Activated CD8-positive, alpha-beta memory T cell treated with anti-CD3 and anti-CD28 coated beads, Interleukin-2, amount 50 U/mL, for 24 hours (primary cell): ENCODE results near the gene TRIM60.
"Not testable (repeated sequence)": the region's sequence is repeated elsewhere in the genome, so short reads cannot be mapped to it uniquely, and the experiment has no call there.

Source experiments
- DNase-seq: peaks from one replicate; pipeline ENCODE4 v3.0.0-alpha.2; 2020; ENCODE audit errors: extremely low read depth

TRIM60 gene

GRCh38 chr4:165053645-165054044, 21.8 kb downstream of the TRIM60 start, which contains the start of gene TRIM75:
Gene TRIM75 (plus strand): TSS chr4:165053866. CDS start chr4:165059148, 5,282 bp downstream.
- DNase-seq: no peak

- DNase-seq: no peak
Measured at GRCh38 chr4:165055601-165056000, 23.8 kb downstream of the TRIM60 start.

GRCh38 chr4:165058666-165059065, 26.9 kb downstream of the TRIM60 start:
- DNase-seq: no peak

GRCh38 chr4:165059386-165059785, 27.6 kb downstream of the TRIM60 start:
- DNase-seq: no peak

GRCh38 chr4:165060938-165061337, 29.1 kb downstream of the TRIM60 start:
- no peak for DNase-seq

GRCh38 chr4:165070560-165070959, 38.8 kb downstream of the TRIM60 start:
- no peak for DNase-seq

- not testable (repeated sequence) for DNase-seq
Measured at GRCh38 chr4:165073346-165073745, 41.5 kb downstream of the TRIM60 start.

- DNase-seq: no peak
Measured at GRCh38 chr4:165077034-165077578, 45.3 kb downstream of the TRIM60 start.

- DNase-seq: no peak
Measured at GRCh38 chr4:165079476-165079875, 47.7 kb downstream of the TRIM60 start.

- DNase-seq: not testable (repeated sequence)
Measured at GRCh38 chr4:165084787-165085186, 53.0 kb downstream of the TRIM60 start.

GRCh38 chr4:165085946-165086345, 54.1 kb downstream of the TRIM60 start:
- DNase-seq: no peak

GRCh38 chr4:165088366-165088765, 56.6 kb downstream of the TRIM60 start:
- no peak for DNase-seq
